Neuron (in vitro differentiated cells): ENCODE results near the gene COL18A1.

Experiments
- H2AFZ ChIP-seq: one replicate; pipeline ENCODE4 v1.6.1; 2013; ENCODE audit warnings: low read depth, mild to moderate bottlenecking, inconsistent platforms, low read length, moderate library complexity
- H3K27me3 ChIP-seq: one replicate; pipeline ENCODE4 v1.6.1; 2013; ENCODE audit warnings: low read length; ENCODE audit not compliant: insufficient read depth
- H3K36me3 ChIP-seq: one replicate; pipeline ENCODE4 v1.6.1; 2013; ENCODE audit warnings: low read length; ENCODE audit not compliant: insufficient read depth
- H3K4me1 ChIP-seq: one replicate; pipeline ENCODE4 v1.6.1; 2013; ENCODE audit warnings: low read length; ENCODE audit not compliant: insufficient read depth
- H3K4me3 ChIP-seq: 2 replicates; pipeline ENCODE4 v1.5.1; 2013; ENCODE audit warnings: mild to moderate bottlenecking, low read length, moderate library complexity
- H3K9me3 ChIP-seq: one replicate; pipeline ENCODE4 v1.6.1; 2013; ENCODE audit warnings: low read length

The COL18A1 gene

DNA sequence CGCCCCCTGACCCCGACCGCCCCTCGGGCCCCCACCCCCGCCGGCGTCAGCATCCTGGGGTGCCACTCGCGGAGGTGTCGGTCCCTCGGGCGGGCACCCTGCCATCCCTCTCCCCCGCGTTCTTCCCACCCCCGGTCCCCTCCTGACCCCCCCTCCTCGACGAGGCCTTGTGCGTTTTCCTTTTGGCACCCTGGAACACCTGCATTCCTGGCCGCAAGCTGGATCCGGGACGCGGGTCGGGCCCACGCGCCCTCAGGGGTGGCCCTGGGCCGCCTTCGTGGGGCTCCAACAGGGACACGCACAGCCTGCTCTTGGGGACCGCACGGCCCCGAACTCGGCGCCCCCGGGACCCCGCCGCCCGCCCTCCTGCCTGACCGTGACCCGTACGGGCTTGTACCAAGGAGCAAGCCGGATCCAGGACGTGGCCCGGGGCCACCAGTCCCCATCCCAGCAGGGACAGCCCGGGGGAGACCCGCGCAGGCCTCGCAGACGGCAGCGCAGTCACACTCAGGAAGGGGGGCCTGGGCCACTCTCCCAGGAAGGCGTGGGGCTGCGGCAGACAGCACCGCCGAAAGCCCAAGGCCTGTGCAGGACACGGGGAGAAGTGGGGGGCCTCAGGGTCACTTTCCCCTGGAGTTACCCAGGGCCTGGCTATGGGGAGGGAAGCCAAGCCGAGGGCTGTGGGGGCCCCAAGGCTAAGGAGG, 137.9 kb downstream of the COL18A1 start:
- peak overlapping the region; percentile 49 for H3K4me3 ChIP-seq

DNA sequence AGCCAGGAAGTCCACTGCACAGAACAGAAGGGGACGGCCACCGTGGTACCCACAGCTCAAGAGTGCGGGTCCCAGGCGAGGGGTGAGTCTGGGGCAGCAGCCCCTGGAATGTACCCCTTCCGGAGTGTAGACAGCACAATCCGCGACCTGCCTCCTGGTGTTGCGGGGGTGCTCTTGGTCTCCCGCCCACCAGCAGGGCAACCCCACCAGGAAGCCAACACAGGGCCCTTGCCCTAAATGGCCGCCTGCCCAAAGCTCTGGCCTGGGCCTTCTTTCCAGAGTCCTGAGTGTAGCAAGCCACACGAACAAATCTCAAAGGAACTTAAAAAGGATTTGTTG, 138.4 kb downstream of the COL18A1 start:
- Histone ChIP-seq H2AFZ (no peak overlapping the region), H3K4me3 (no peak overlapping the region)

More for the DNA sequence above, 137.9 kb downstream of the COL18A1 start:
- Histone ChIP-seq H3K9me3 (no peaks in the 10 kb centered on the region), H3K27me3 (peaks cover 2% of the 10 kb centered on the region), H3K4me1 (peaks cover 7% of the 10 kb centered on the region), H3K36me3 (no peaks in the 10 kb centered on the region), H2AFZ (no peak overlapping the region)

DNA sequence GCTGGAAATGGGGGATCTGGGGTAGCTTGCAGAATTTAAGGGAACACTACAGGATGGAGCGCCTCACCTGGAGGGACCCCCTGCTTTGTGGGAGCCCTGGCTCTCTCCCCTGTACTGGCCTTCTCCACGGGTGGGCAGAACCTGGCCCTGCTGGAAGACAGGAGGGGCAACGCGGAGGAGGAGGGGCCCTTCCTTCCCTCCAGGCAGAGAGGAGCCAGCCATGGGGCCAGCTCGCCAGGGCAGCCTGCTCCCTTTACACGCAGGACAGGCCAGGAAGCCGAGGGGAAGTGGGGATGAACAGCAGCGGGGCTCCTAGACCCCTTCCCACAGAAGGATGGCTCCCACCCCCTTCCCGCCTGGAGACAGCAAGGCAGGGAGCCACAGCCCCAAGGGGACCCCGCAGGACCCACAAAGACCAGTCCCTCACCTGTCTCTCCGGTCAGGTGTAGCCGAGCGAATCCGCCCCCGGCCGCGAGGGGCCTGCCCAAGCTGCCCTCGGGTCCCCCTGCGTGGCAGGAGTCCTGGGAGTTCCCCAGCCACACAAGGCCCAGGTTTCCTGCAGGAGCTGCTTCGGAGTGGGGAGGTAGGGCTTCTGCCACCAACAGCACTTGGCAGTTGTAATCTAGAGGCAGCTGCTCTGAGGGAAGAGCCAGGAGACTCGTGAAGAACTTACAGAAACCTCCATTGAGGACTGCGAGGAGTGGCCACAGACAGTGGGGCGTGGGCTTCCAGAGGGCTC, 138.9 kb downstream of the COL18A1 start:
- Histone ChIP-seq H3K4me1 (peaks cover 7% of the 10 kb centered on the region), H3K9me3 (no peaks in the 10 kb centered on the region), H3K36me3 (no peaks in the 10 kb centered on the region), H3K4me3 (no peak overlapping the region), H2AFZ (no peak overlapping the region), H3K27me3 (peaks cover 2% of the 10 kb centered on the region)

More for the DNA sequence above, 138.4 kb downstream of the COL18A1 start:
- peaks cover 2% of the 10 kb centered on the region for H3K27me3 ChIP-seq
- no peaks in the 10 kb centered on the region for H3K9me3 ChIP-seq
- H3K36me3 ChIP-seq: no peaks in the 10 kb centered on the region
- peaks cover 7% of the 10 kb centered on the region for H3K4me1 ChIP-seq

DNA sequence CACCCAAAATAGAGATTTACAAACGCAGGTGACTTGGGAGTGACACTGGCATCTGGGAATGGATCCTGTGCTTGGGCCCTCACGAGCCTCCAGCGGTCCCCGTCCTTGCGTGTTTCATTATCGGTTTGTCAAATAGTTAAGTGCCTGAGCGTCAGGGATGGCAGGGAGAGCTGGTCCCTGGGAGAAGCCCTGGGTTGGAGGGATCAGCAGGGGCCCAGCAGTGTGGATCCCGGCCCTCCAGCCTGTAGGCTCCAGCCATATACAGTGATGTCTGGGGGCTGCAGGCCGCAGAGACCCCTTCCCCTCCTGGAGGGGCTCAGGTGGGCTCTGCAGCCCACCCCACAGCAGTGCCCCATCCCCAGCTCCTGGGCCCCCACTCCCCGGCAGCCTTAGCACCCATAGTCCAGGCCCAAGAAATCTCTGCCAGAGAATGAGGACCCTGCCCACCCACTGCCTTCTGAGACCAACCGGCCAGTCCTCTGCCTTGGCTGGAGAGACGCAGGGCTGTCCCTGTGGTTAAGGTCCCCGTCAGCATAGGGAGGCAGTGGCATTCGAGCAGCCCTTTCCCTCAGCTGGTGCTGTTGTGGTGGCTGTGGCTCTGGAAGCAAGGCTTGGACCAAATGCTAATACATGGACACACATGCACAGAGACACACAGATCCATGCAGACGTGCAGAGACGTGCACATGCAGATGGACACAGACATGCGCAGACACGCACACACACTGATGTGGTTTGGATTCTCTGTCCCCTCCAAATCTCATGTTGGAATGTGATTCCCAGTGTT, 139.7 kb downstream of the COL18A1 start:
- no peak overlapping the region for H2AFZ ChIP-seq
- no peaks in the 10 kb centered on the region for H3K9me3 ChIP-seq
- H3K4me1 ChIP-seq: peaks cover 7% of the 10 kb centered on the region
- no peaks in the 10 kb centered on the region for H3K36me3 ChIP-seq
- no peak overlapping the region for H3K4me3 ChIP-seq
- H3K27me3 ChIP-seq: peaks cover 2% of the 10 kb centered on the region

DNA sequence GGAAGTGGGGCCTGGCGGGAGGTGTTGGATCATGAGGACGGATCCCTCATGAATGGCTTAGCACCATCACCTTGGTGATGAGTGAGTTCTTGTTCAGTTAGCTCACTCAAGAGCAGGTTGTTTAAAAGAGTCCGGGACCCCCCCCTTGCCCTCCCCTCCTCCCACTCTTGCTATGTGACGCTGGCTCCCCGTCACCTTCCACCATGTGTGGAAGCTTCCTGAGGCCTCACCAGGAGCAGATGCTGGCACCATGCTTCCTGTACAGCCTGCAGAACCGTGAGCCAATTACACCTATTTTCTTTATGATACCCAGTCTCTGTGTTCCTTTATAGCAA, 140.2 kb downstream of the COL18A1 start:
- Histone ChIP-seq H2AFZ (no peak overlapping the region), H3K4me1 (peaks cover 8% of the 10 kb centered on the region), H3K27me3 (peaks cover 2% of the 10 kb centered on the region), H3K9me3 (no peaks in the 10 kb centered on the region), H3K36me3 (no peaks in the 10 kb centered on the region), H3K4me3 (no peak overlapping the region)

DNA sequence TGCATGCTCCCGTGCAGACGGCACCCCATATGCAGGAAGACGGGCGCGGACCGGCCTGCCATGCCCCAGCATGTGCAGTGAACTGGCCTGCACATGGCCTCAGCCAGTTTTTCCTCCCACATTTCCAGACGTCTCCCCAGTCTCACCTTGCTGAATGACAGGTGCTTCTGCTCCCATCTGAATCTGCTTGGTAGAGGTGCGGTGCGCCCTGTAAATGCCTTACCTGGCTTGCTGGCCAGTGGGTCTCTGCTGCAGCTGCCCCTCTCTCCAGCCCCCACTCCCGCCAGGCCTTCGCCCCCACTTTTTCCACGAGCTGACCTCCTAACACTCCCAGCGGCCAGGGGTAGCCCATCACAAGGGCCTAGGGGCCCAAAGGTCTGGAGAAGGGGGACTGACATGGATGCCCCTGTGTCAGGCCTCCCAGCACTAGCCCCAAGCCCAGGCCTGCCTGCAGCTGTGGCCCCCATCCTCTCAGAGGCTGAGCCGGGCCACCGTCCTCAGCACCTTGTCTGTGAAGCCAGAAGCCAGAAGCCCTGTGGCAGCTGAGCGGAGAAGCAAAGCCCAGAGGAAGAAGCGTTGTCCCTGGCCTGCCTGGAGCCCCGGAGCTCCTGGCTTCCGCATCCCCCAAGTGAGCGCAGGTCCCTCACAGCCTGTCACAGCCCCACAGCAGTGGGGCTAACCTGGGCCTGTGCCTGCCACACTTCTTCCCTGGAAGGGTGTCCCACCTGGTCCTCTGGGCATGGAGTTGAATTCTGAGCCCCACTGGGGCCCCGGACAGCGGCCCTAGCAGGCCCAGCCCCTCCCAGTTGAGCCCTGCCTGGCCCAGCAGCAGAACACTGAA, 140.9 kb downstream of the COL18A1 start:
- peaks cover 12% of the 10 kb centered on the region for H3K4me1 ChIP-seq
- no peak overlapping the region for H2AFZ ChIP-seq
- H3K9me3 ChIP-seq: no peaks in the 10 kb centered on the region
- H3K4me3 ChIP-seq: no peak overlapping the region
- no peaks in the 10 kb centered on the region for H3K36me3 ChIP-seq
- peaks cover 2% of the 10 kb centered on the region for H3K27me3 ChIP-seq

DNA sequence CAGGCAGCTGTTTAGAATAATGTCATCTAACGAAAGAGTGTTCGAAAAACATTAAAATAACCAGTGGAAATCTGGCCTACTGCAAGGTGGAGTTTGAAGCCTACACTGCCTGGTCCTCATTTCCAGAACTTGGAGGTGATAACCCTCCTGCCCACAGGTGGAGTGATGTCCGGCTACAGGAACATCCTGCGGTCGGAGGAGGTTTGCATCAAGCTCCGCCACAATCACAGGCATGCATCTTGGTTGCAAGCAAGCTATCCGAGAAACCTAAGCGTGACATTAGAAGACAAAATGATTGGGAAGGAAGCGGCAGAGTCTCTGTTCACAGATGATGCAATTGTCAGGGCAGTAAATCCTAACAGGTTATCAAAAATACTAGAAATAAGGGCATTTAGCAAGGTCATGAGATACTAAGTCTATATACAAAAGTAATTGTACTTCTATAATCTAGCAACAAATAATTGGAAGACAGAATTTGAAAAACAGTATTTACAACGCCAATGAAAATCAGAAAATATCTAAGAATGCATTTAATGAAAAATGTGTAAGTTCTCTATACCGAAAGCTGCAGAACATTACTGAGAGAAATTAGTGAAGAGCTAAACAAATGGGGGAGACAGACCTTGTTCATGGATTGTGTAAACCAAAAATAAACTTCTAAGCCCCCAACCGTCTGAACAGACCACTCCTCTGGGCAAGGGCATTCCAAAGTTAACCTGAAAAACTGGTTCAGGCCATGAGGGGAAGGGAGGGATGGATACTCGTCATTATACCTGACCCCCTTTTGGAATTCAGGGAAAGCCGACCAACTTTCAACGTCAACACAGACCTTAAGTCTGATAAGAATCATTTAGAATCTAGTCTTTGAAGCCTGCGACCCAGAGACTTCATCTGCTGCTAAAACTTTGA, 141.9 kb downstream of the COL18A1 start:
- no peak overlapping the region for H3K4me3 ChIP-seq

DNA sequence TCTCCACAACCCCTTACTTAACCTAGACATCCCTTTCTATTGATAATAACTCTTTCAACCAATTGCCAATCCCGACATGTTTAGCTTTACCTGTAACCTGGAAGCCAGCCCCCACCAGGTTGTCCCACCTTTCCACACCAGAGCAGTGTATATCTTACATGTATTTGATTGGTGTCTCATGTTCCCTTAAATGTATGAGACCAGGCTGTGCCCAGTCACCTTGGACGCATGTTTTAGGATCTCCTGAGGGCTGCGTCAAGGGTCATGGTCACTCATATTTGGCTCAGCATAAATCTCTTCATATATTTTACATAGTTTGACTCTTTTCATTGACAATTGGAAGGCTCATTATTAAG, 142.6 kb downstream of the COL18A1 start:
- Histone ChIP-seq H3K36me3 (no peaks in the 10 kb centered on the region), H3K9me3 (no peaks in the 10 kb centered on the region), H3K27me3 (peaks cover 2% of the 10 kb centered on the region), H3K4me1 (peaks cover 7% of the 10 kb centered on the region), H3K4me3 (no peak overlapping the region), H2AFZ (no peak overlapping the region)

More for the DNA sequence above, 141.9 kb downstream of the COL18A1 start:
- Histone ChIP-seq H3K9me3 (no peaks in the 10 kb centered on the region), H3K27me3 (peaks cover 2% of the 10 kb centered on the region), H3K36me3 (no peaks in the 10 kb centered on the region), H3K4me1 (peaks cover 7% of the 10 kb centered on the region), H2AFZ (no peak overlapping the region)

DNA sequence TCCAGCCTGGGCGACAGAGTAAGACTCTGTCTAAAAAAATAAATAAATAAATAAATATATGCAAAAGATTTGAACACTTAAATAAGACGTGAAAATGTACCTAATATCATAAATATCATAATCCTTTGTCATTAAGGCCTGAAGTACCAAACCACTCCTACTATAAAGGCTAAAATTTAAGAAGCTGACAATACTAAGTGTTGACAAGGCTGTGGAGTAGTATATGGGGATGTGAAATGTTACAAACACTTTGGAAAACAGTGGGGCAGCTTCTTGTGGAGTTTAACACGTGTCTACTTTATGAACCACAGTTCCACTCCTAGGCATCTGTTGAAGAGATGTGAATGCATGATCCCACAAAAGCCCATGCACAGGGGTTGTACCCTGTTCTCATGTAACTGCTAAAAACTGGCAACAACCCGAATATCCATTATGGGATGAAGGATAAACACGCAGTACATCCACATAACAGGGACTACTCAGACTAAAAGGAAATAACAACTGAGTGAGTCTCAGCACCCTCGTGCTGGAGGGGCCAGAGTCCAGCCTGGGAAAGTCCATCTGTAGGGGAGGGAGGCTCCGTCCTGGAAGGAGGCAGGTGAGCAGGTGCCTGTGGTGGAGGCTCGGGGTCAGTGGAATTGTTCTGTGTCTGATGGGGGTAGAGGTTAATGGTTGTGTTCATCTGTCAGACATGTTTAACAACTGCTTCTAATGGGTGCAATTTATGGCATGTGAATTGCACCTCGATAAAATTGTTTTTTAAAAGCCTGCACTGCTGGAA, 143.9 kb downstream of the COL18A1 start:
- no peaks in the 10 kb centered on the region for H3K9me3 ChIP-seq
- H3K4me3 ChIP-seq: no peak overlapping the region
- H3K4me1 ChIP-seq: peaks cover 14% of the 10 kb centered on the region
- H2AFZ ChIP-seq: no peak overlapping the region
- peaks cover 2% of the 10 kb centered on the region for H3K27me3 ChIP-seq
- no peaks in the 10 kb centered on the region for H3K36me3 ChIP-seq

DNA sequence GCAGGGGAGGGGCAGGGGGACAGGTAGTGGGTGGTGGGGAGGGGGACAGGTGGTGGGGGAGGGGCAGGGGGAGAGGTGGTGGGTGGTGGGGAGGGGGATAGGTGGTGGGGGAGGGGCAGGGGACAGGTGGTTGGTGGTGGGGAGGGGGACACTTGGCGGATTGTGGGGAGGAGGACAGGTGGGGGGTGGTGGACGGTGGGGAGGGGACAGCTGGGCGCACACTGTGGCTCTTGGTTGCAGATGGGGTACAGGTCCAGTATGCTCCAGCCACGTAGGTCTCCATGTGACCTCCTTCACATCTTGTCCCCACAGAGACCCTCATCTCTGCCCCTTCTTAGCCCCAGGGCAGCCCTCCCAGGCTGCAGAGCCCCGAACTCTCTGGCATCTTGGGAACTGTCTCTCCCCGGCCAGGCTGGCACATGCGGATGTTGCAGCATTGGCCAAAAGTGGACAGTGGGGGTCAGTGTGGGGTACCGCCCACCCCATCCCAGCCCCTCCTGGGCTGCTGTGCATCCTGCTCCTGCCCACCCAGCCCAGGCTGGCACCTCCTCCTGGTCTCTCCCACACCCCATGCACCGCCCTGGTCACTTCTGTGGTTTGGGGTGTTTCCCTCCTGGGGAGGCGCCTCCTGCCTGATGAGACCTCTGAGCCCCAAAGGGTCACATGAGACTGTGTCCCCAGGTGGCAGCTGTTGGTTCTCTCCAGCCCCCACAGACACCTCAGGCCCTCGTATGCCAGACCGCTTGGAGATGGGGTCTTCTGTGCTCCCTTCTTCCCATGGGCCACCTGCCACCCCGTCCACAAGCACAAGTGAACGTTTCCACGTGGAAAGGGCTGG, 144.9 kb downstream of the COL18A1 start:
- peaks cover 2% of the 10 kb centered on the region for H3K27me3 ChIP-seq
- H3K9me3 ChIP-seq: no peaks in the 10 kb centered on the region
- no peaks in the 10 kb centered on the region for H3K36me3 ChIP-seq
- H2AFZ ChIP-seq: no peak overlapping the region
- no peak overlapping the region for H3K4me3 ChIP-seq
- peaks cover 18% of the 10 kb centered on the region for H3K4me1 ChIP-seq
